ENCODE measurements around the gene ADGRD1.

DNA sequence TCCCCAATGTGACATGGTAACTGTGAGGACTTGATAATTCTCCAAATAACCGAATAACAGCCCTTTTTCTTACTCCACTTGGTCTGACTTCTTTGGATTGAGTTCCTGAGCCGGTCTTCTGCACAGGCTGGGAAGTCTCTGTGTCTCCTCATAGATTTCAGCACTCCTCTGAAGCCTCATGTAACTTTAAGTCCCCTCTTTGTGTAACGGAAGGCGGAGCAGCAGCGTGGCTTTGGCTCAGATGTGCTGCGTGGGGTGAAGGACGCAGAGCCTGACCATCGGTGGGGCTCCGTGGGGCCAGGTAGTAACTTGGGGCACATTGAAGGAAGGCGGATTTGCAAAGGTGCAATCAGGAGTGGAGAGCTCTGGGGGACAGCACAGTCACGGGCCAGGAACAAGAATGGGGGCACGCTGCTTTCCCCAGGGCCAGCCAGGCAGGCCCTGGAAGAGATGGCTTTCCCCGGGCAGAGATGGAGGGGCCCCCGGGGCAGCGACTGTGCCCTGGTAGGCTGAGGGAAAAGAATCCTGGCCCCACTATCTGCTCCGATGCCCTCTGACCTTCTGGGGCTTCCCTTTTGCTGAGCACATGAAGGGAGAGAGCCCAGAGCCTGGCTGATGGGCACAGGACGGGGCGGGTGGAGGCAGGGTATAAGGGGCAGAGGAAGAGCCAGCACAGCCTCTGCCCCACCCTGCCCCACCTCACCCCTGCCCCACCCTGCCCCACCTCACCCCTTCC, 56.9 kb downstream of the ADGRD1 start:
- TF ChIP-seq, protein P1, sequence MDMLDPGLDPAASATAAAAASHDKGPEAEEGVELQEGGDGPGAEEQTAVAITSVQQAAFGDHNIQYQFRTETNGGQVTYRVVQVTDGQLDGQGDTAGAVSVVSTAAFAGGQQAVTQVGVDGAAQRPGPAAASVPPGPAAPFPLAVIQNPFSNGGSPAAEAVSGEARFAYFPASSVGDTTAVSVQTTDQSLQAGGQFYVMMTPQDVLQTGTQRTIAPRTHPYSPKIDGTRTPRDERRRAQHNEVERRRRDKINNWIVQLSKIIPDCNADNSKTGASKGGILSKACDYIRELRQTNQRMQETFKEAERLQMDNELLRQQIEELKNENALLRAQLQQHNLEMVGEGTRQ (IDR thresholded peaks at IDR 0.05; ENCODE audit: low read length): no peak
- TF ChIP-seq, protein P2, sequence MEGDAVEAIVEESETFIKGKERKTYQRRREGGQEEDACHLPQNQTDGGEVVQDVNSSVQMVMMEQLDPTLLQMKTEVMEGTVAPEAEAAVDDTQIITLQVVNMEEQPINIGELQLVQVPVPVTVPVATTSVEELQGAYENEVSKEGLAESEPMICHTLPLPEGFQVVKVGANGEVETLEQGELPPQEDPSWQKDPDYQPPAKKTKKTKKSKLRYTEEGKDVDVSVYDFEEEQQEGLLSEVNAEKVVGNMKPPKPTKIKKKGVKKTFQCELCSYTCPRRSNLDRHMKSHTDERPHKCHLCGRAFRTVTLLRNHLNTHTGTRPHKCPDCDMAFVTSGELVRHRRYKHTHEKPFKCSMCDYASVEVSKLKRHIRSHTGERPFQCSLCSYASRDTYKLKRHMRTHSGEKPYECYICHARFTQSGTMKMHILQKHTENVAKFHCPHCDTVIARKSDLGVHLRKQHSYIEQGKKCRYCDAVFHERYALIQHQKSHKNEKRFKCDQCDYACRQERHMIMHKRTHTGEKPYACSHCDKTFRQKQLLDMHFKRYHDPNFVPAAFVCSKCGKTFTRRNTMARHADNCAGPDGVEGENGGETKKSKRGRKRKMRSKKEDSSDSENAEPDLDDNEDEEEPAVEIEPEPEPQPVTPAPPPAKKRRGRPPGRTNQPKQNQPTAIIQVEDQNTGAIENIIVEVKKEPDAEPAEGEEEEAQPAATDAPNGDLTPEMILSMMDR (IDR thresholded peaks at IDR 0.05; ENCODE audit: control extremely low read depth in 1 of 3, insufficient read depth in 1 of 3, low read depth in 1 of 3, low read length in 3 of 3): no peak
- TF ChIP-seq CHD1 (IDR thresholded peaks at IDR 0.05; ENCODE audit: low read depth, low read length): no peak
- TF ChIP-seq TAF1 (IDR thresholded peaks at IDR 0.05; ENCODE audit: low read depth, low read length): no peak
- no peak for TF ChIP-seq JUND (IDR thresholded peaks at IDR 0.05; ENCODE audit: low read length)
- TF ChIP-seq RAD21 (IDR thresholded peaks at IDR 0.05 in 1 of 2, conservative IDR thresholded peaks at IDR 0.05 in 1 of 2; ENCODE audit: low read depth in 2 of 2, low read length in 2 of 2): no peak
- no peak for TF ChIP-seq POLR2A (IDR thresholded peaks at IDR 0.05; ENCODE audit: control extremely low read depth in 1 of 2, low read depth in 2 of 2, low read length in 2 of 2)
- TF ChIP-seq SIN3A (conservative IDR thresholded peaks at IDR 0.05 in 1 of 2, IDR thresholded peaks at IDR 0.05 in 1 of 2; ENCODE audit: low read depth in 1 of 2, low read length in 2 of 2): no peak
- TF ChIP-seq KDM5A (IDR thresholded peaks at IDR 0.05; ENCODE audit: low read length): no peak
- TF ChIP-seq SAP30 (IDR thresholded peaks at IDR 0.05; ENCODE audit: insufficient read depth, insufficient replicate concordance, low read length): no peak

All from H1 (cell line).